Measurements from ENCODE around the gene FSTL4. TPM values are rescaled to one million over a fixed set of nuclear protein-coding genes. Genes with fewer than 3 reads are reported as not detected.
A peak's percentile ranks its signal among the peaks of the same experiment; 100 is the strongest.

Gene FSTL4
- total and polyA plus RNA-seq, 2 of the 13 experiments (the other 11 are each of a cell fraction or from before 2014, with no cell fraction given), result 2.1 to 3.0 TPM

- TF ChIP-seq HBP1 (CRISPR knock-in tag; IDR thresholded peaks at IDR 0.05; ENCODE audit: low read depth) (0 out of 2 replicates have a peak, but pooled peaks have one; percentile 37), ZNF709 (CRISPR knock-in tag; IDR thresholded peaks at IDR 0.05) (peak; percentile 39; the same call in 1 of the 2 replicates), ZNF18 (CRISPR knock-in tag; IDR thresholded peaks at IDR 0.05; ENCODE audit: insufficient replicate concordance) (peak; percentile 66), ZNF234 (CRISPR knock-in tag; conservative IDR thresholded peaks at IDR 0.05) (no peak), STAG1 (CRISPR knock-in tag; IDR thresholded peaks at IDR 0.05) (peak; percentile 55), HCFC1 (IDR thresholded peaks at IDR 0.05; ENCODE audit: low read depth, low read length) (no peak), CCDC6 (CRISPR knock-in tag; IDR thresholded peaks at IDR 0.05) (peak; percentile 58; the same call in 1 of the 2 replicates), ZNF891 (CRISPR knock-in tag; IDR thresholded peaks at IDR 0.05) (peak; percentile 70; the same call in 1 of the 2 replicates), TOPORS (CRISPR knock-in tag; IDR thresholded peaks at IDR 0.05) (no peak), ZNF543 (CRISPR knock-in tag; IDR thresholded peaks at IDR 0.05) (peak; percentile 24; the same call in 1 of the 2 replicates), SALL1 (CRISPR knock-in tag; IDR thresholded peaks at IDR 0.05) (peak; percentile 83), ZFX (CRISPR knock-in tag; IDR thresholded peaks at IDR 0.05; ENCODE audit: low read depth) (no peak), RAD21 (CRISPR knock-in tag; IDR thresholded peaks at IDR 0.05) (peak; percentile 62), REST (IDR thresholded peaks at IDR 0.05; ENCODE audit: borderline replicate concordance in 1 of 2, low read depth in 1 of 2, low read length in 2 of 2) (peak; percentile 90 to 96)
Observed at GRCh38 chr5:133610489-133611356, 1.6 kb downstream of the FSTL4 start (continued).

Data from HepG2 (cell line).